ENCODE measurements around the gene SH3GL3.

SH3GL3 gene

DNA sequence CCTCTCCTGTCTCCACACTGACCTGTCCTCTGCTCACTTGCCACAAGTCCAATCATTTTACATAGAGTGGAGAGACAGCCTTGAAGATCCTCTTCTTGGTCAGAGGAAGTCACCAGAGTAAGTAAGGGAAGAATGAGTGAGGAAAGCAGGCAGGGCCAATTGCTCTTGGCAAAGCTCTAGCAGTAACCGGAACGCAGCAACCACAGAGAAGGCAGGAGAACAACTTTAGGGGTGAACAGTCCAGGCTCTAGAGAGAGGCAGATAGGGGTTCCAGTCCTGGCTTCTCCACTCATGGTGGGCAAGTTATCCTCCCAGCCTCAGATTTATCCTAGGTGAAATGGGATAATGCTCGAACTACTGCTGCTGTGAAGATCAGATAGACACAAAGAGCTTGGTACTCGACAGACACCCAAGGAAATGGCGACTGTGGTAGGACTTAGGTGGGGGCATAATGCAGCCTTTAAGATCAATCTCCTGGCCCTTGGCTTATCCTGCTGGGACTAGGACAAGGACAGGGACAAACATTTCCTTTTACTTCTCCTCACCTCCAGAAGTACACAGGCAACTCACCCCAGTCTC is 205.6 kb downstream of the SH3GL3 start:
- no peak for TF ChIP-seq PAX5 (IDR thresholded peaks at IDR 0.05; ENCODE audit: insufficient read depth, low read length, severe bottlenecking)
- TF ChIP-seq SPI1 (IDR thresholded peaks at IDR 0.05; ENCODE audit: low read depth, low read length) = no peak
- no peak for TF ChIP-seq POLR2A (IDR thresholded peaks at IDR 0.05; ENCODE audit: low read depth, low read length)
- no peak for TF ChIP-seq TAF1 (IDR thresholded peaks at IDR 0.05; ENCODE audit: low read depth, low read length)
- no peak for TF ChIP-seq POU2F2 (IDR thresholded peaks at IDR 0.05; ENCODE audit: low read depth, low read length)
- TF ChIP-seq POLR2AphosphoS5 (IDR thresholded peaks at IDR 0.05; ENCODE audit: low read depth, low read length) = no peak
- DNase-seq (ENCODE audit: insufficient read length, low spot score) (no peak), FAIRE-seq (no peak)

DNA sequence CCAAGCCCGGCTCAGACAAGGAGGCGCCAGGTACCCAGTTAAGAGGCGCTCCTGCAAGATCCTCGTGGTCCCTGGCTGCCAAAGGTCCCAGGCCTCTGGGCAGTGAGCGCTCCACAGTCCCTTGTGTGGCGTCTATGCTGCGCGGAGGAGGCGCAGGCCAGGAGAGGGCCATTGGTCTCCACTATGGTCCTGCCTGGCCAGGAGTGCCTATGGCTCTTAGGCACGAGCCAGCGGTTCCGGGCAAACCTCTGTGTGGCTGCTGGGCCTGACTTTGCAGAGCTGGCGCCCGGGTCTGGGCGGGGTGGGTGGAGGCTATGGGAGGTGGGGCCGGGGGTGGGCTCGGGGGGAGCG is 206.1 kb downstream of the SH3GL3 start:
- FAIRE-seq = no peak
- TF ChIP-seq TAF1 (IDR thresholded peaks at IDR 0.05; ENCODE audit: low read depth, low read length) (no peak), PAX5 (IDR thresholded peaks at IDR 0.05; ENCODE audit: insufficient read depth, low read length, severe bottlenecking) (no peak), POLR2A (IDR thresholded peaks at IDR 0.05; ENCODE audit: low read depth, low read length) (no peak), POU2F2 (IDR thresholded peaks at IDR 0.05; ENCODE audit: low read depth, low read length) (no peak), POLR2AphosphoS5 (IDR thresholded peaks at IDR 0.05; ENCODE audit: low read depth, low read length) (no peak), SPI1 (IDR thresholded peaks at IDR 0.05; ENCODE audit: low read depth, low read length) (no peak)
- DNase-seq (ENCODE audit: insufficient read length, low spot score) = no peak

DNA sequence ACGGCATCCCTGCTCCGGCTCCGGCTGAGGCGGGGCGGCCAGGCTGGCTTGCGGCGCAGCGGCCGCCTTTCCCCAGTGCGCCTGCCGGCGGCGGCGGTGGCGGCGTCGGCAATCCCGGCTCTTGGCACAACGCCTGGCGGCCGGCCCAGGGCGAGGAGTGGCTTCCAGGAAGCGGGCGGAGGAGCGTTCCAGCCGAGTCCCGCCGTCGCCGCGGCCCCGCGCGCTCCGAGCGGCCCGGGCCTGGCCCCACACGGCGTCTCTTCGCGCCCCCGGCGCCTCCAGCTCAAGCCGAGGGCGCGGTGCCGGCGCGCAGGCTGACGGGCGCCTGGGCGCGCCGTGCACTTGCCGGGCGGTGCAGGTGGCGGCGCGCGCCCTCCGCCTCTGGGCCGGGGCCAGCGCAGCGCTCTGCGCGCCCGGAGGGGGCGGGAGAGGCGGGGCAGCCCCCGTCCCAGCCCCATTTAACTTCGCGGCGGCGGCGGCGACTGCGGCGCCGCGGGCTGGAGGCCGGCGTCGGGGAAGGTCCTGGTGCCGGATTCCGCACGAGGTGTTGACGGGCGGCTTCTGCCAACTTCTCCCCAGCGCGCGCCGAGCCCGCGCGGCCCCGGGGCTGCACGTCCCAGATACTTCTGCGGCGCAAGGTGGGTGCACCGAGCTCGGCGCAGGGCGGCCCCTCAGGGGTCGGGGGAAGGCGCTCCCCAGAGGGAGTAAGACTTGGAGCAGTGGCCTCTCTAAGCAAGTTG is 206.7 kb downstream of the SH3GL3 start, which contains the start of gene ADAMTSL3:
ADAMTSL3 (plus strand) TSS at position 485 of the 740 bp plus-strand sequence. CDS start 1,639 bp downstream, outside the sequence.
- FAIRE-seq (no peak), DNase-seq (ENCODE audit: insufficient read length, low spot score) (no peak)
- TF ChIP-seq TAF1 (IDR thresholded peaks at IDR 0.05; ENCODE audit: low read depth, low read length) (no peak), POLR2A (IDR thresholded peaks at IDR 0.05; ENCODE audit: low read depth, low read length) (no peak), POLR2AphosphoS5 (IDR thresholded peaks at IDR 0.05; ENCODE audit: low read depth, low read length) (no peak)

DNA sequence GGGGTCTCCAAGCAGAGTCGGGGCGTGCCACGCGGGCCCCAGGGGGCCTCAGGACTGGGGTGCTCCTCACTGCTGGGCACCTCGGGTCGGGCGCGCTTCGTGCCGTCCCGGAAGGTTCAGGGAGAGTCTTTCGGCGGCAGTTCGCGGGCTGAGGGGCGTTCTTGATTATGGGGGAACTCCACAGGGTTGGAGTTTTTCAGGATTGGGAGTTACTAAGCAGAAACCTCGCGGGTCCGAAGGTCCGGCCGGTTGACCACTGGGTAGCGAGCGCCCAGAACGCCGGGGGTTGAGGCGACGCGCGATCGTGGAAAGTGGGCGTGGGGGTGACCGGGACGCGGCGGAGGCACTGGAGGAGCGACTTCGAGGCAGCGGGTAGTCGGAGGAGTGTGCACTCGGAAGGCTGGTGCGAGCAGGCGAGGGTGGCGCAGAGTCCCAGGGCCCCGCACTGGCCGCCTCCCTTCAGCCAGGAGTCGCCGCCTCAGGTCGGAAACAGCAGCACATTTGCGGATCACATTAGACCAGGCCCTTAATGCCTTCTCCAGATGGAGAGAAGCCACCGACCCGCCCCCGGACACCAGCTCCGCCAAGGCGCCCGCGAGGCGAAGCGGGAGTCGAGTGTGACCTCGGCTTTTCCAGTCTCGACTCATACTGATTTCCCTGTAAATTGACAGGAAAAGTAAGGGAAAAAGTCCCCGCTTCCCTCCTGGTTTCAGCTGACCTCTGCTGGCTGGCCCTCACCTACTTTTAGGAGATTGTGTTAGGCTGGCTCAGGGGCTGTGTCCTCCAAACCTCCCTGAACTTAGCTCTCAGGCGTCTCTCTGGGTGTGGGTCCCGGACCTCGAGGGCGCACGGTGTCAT is 207.5 kb downstream of the SH3GL3 start:
- FAIRE-seq = no peak
- DNase-seq (ENCODE audit: insufficient read length, low spot score) = no peak
- TF ChIP-seq POLR2AphosphoS5 (IDR thresholded peaks at IDR 0.05; ENCODE audit: low read depth, low read length) (no peak), PAX5 (IDR thresholded peaks at IDR 0.05; ENCODE audit: insufficient read depth, low read length, severe bottlenecking) (no peak), POU2F2 (IDR thresholded peaks at IDR 0.05; ENCODE audit: low read depth, low read length) (no peak), SPI1 (IDR thresholded peaks at IDR 0.05; ENCODE audit: low read depth, low read length) (no peak), POLR2A (IDR thresholded peaks at IDR 0.05; ENCODE audit: low read depth, low read length) (no peak), TAF1 (IDR thresholded peaks at IDR 0.05; ENCODE audit: low read depth, low read length) (no peak)

DNA sequence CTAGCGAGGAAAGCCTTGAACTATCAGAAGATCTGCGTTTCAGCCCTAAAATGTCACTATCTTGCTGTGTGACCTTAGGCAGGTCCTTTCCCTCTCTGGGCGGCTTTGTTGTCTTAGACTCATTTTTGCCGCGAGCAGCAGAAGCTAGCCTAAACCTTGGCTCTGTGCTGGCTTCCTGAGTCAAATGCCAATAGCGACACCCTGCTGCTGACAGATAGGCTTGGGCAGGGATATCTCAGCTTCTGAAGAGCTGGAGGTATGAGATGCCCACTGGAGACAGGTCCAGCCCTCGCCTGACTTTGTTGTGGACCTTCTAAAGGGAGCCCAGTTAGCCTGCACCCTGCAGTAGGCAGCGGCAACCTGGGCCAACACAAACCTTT is 208.1 kb downstream of the SH3GL3 start:
- FAIRE-seq = no peak
- TF ChIP-seq TAF1 (IDR thresholded peaks at IDR 0.05; ENCODE audit: low read depth, low read length) = no peak
- no peak for TF ChIP-seq POU2F2 (IDR thresholded peaks at IDR 0.05; ENCODE audit: low read depth, low read length)
- no peak for TF ChIP-seq POLR2A (IDR thresholded peaks at IDR 0.05; ENCODE audit: low read depth, low read length)
- TF ChIP-seq SPI1 (IDR thresholded peaks at IDR 0.05; ENCODE audit: low read depth, low read length) = no peak
- TF ChIP-seq PAX5 (IDR thresholded peaks at IDR 0.05; ENCODE audit: insufficient read depth, low read length, severe bottlenecking) = no peak
- TF ChIP-seq POLR2AphosphoS5 (IDR thresholded peaks at IDR 0.05; ENCODE audit: low read depth, low read length) = no peak
- DNase-seq (ENCODE audit: insufficient read length, low spot score) = no peak

DNA sequence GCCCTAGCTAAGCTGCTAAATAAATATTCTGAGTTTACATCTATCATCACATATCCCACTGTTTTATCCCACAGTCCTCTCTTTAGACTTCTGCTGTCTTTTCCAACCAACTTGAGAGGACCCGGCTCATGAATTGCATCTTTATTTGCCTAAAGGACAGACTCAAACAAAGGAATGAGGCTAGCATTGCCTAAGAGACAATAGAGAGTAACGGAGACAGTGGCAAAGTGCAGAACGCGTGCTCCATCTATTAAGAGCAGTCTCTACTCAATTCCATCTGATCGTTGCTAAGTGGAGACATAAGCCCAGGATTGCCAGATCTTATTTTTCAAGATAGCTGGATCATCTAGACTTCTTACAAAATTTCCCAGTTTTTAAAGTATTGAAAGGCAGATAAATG is 209.1 kb downstream of the SH3GL3 start:
- FAIRE-seq (no peak), DNase-seq (ENCODE audit: insufficient read length, low spot score) (no peak)
- TF ChIP-seq POLR2AphosphoS5 (IDR thresholded peaks at IDR 0.05; ENCODE audit: low read depth, low read length) = no peak
- no peak for TF ChIP-seq POU2F2 (IDR thresholded peaks at IDR 0.05; ENCODE audit: low read depth, low read length)
- TF ChIP-seq POLR2A (IDR thresholded peaks at IDR 0.05; ENCODE audit: low read depth, low read length) = no peak
- no peak for TF ChIP-seq PAX5 (IDR thresholded peaks at IDR 0.05; ENCODE audit: insufficient read depth, low read length, severe bottlenecking)
- no peak for TF ChIP-seq TAF1 (IDR thresholded peaks at IDR 0.05; ENCODE audit: low read depth, low read length)
- no peak for TF ChIP-seq SPI1 (IDR thresholded peaks at IDR 0.05; ENCODE audit: low read depth, low read length)

DNA sequence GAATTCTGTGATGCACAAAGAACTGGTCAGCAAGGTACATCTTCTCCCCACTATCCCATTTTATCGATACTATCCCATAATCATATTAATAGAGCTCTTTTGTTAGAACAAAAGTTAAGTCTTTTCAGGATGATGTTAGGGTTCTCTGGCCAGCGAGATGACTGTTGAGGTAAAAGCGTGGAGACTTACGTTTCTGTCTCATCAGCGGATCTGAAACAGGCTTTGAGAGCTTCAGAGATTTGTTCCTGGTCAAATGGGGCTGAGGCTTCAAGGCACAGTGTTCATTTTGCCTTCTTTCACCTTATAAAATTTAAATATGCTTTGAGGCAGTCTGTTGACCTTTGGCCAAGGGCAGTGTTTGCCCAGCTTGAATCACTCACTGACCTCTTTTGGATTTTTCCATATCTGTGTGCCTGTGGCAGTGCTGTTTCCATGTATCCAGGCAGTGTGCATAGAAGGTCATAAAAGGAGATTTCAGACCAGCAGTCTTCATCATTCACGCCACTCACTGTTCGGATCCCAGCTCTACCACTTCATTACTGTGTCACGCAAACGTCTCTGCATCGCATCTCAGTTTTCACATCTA is 209.9 kb downstream of the SH3GL3 start:
- FAIRE-seq = no peak
- DNase-seq (ENCODE audit: insufficient read length, low spot score) = no peak
- no peak for TF ChIP-seq POLR2AphosphoS5 (IDR thresholded peaks at IDR 0.05; ENCODE audit: low read depth, low read length)
- no peak for TF ChIP-seq SPI1 (IDR thresholded peaks at IDR 0.05; ENCODE audit: low read depth, low read length)
- TF ChIP-seq POU2F2 (IDR thresholded peaks at IDR 0.05; ENCODE audit: low read depth, low read length) = no peak
- TF ChIP-seq POLR2A (IDR thresholded peaks at IDR 0.05; ENCODE audit: low read depth, low read length) = no peak
- TF ChIP-seq TAF1 (IDR thresholded peaks at IDR 0.05; ENCODE audit: low read depth, low read length) = no peak
- no peak for TF ChIP-seq PAX5 (IDR thresholded peaks at IDR 0.05; ENCODE audit: insufficient read depth, low read length, severe bottlenecking)

DNA sequence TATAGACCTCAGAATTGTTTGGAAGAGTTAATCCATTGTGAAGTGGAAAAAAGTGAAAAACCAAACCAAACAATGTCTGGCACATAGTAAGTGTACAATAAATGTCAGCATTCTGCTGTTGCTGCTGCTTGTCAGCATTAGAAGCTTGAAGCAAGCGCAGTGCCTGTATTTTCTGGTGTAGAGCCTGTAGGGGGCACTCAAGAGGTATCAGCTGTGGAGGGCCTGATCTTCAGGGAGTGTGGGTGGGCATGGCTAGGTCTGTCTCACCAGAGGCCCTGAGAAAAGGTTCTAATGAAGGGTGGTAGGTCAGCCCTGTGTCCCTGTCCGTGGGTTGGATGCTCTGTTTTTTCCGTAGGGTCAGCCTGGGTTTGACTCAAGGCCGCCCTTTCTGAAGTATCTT is 210.4 kb downstream of the SH3GL3 start:
- TF ChIP-seq TAF1 (IDR thresholded peaks at IDR 0.05; ENCODE audit: low read depth, low read length) = no peak
- no peak for TF ChIP-seq POU2F2 (IDR thresholded peaks at IDR 0.05; ENCODE audit: low read depth, low read length)
- TF ChIP-seq PAX5 (IDR thresholded peaks at IDR 0.05; ENCODE audit: insufficient read depth, low read length, severe bottlenecking) = no peak
- no peak for TF ChIP-seq POLR2A (IDR thresholded peaks at IDR 0.05; ENCODE audit: low read depth, low read length)
- no peak for TF ChIP-seq POLR2AphosphoS5 (IDR thresholded peaks at IDR 0.05; ENCODE audit: low read depth, low read length)
- TF ChIP-seq SPI1 (IDR thresholded peaks at IDR 0.05; ENCODE audit: low read depth, low read length) = no peak
- DNase-seq (ENCODE audit: insufficient read length, low spot score) (no peak), FAIRE-seq (no peak)
